Stimulated activated naive CD8-positive, alpha-beta T cell treated with anti-CD3 and anti-CD28 coated beads, Interleukin-15, Interleukin-2, amounts not matched to agents 100 U/mL and 50 U/mL, for 24 hours (primary cell): ENCODE data around the gene IL15RA.
"Not testable (repeated sequence)": the region's sequence is repeated elsewhere in the genome, so short reads cannot be mapped to it uniquely, and the experiment has no call there.

Source experiments
- ATAC-seq: fragments of 150-1000 bp; cut with Tn5 transposase; one replicate; pipeline ENCODE4 v1.10.0; 2021
- DNase-seq: peaks from one replicate; pipeline ENCODE4 v3.0.0; 2021

The IL15RA gene

GRCh38 chr10:6006546-6006945, 29.2 kb upstream of the IL15RA start:
- ATAC-seq (no peak), DNase-seq (no peak)

- DNase-seq (no peak), ATAC-seq (no peak)
Measured at GRCh38 chr10:6005856-6006395, 28.6 kb upstream of the IL15RA start.

GRCh38 chr10:6005161-6005804, 27.9 kb upstream of the IL15RA start:
- ATAC-seq, DNase-seq: not testable (repeated sequence)

GRCh38 chr10:6002809-6003510, 25.6 kb upstream of the IL15RA start:
- DNase-seq (no peak), ATAC-seq (peak; percentile 71)

- DNase-seq (no peak), ATAC-seq (no peak)
Measured at GRCh38 chr10:5999440-6000165, 22.3 kb upstream of the IL15RA start.

- DNase-seq (no peak), ATAC-seq (no peak)
Measured at GRCh38 chr10:5996696-5997095, 19.4 kb upstream of the IL15RA start.

- no peak for ATAC-seq
- no peak for DNase-seq
Measured at GRCh38 chr10:5992398-5992797, 15.1 kb upstream of the IL15RA start.

- no peak for DNase-seq
- no peak for ATAC-seq
Measured at GRCh38 chr10:5991708-5992107, 14.4 kb upstream of the IL15RA start.

GRCh38 chr10:5989756-5990155, 12.4 kb upstream of the IL15RA start:
- ATAC-seq (no peak), DNase-seq (no peak)

- DNase-seq: no peak
- no peak for ATAC-seq
Measured at GRCh38 chr10:5988336-5988920, 11.1 kb upstream of the IL15RA start.

GRCh38 chr10:5987747-5988146, 10.4 kb upstream of the IL15RA start:
- DNase-seq: no peak
- ATAC-seq: no peak

- no peak for ATAC-seq
- DNase-seq: no peak
Measured at GRCh38 chr10:5985029-5985428, 7.7 kb upstream of the IL15RA start.

GRCh38 chr10:5983774-5984173, 6.4 kb upstream of the IL15RA start:
- ATAC-seq (no peak), DNase-seq (no peak)

GRCh38 chr10:5981529-5981928, 4.2 kb upstream of the IL15RA start:
- DNase-seq (no peak), ATAC-seq (no peak)

GRCh38 chr10:5978230-5978489, 817 bp upstream of the IL15RA start:
- no peak for DNase-seq
- no peak for ATAC-seq

GRCh38 chr10:5976512-5977470, 552 bp downstream of the IL15RA start:
- ATAC-seq (peak; percentile 3), DNase-seq (peak; percentile 64)

GRCh38 chr10:5975641-5976473, 1.5 kb downstream of the IL15RA start:
- peak; percentile 74 for DNase-seq
- peak; percentile 87 for ATAC-seq

- ATAC-seq (no peak), DNase-seq (no peak)
Measured at GRCh38 chr10:5973069-5973468, 4.3 kb downstream of the IL15RA start.

- ATAC-seq: no peak
Measured at GRCh38 chr10:5971886-5972285, 5.5 kb downstream of the IL15RA start.

GRCh38 chr10:5971315-5971832, 6.0 kb downstream of the IL15RA start:
- ATAC-seq (no peak), DNase-seq (no peak)

More at GRCh38 chr10:5971886-5972285, 5.5 kb downstream of the IL15RA start:
- no peak for DNase-seq

GRCh38 chr10:5970527-5970926, 6.8 kb downstream of the IL15RA start:
- no peak for ATAC-seq
- DNase-seq: no peak
